Activated CD8-positive, alpha-beta memory T cell treated with anti-CD3 and anti-CD28 coated beads, Interleukin-2, amount 10 ng/mL, durations not matched to agents 7 days and 5 days (primary cell): ENCODE data around the gene SLC19A3. TPM values are rescaled to one million over a fixed set of nuclear protein-coding genes. Genes with fewer than 3 reads are reported as not detected.
"Not testable (repeated sequence)": the region's sequence is repeated elsewhere in the genome, so short reads cannot be mapped to it uniquely, and the experiment has no call there.

ENCODE experiments used
- ATAC-seq: fragments of 150-1000 bp; cut with Tn5 transposase; one replicate; pipeline ENCODE4 v1.10.0; 2021; ENCODE audit warnings: moderate library complexity
- CTCF ChIA-PET: fragments of 350-600 bp; sonication (Branson Sonifier 250); formaldehyde crosslinking; loops from one replicate; lab custom pipeline; 2021; ENCODE audit warnings: antibody characterized with exemption; lab: Charles Lee
- DNase-seq: peaks from one replicate; pipeline ENCODE4 v3.0.0-alpha.2; 2020
- H3K27ac Mint-ChIP-seq: one replicate; pipeline ENCODE4 v1.8.0; 2021; ENCODE audit warnings: mild to moderate bottlenecking, mixed read lengths
- H3K27me3 Mint-ChIP-seq: one replicate; pipeline ENCODE4 v1.8.0; 2021; ENCODE audit warnings: mixed read lengths
- H3K36me3 Mint-ChIP-seq: one replicate; pipeline ENCODE4 v1.8.0; 2021; ENCODE audit warnings: mild to moderate bottlenecking, mixed read lengths
- H3K4me1 Mint-ChIP-seq: one replicate; pipeline ENCODE4 v1.8.0; 2021; ENCODE audit warnings: mixed read lengths
- H3K4me3 Mint-ChIP-seq: one replicate; pipeline ENCODE4 v1.8.0; 2021; ENCODE audit warnings: mild to moderate bottlenecking, moderate library complexity, mixed read lengths
- H3K9me3 Mint-ChIP-seq: one replicate; pipeline ENCODE4 v1.8.0; 2022; ENCODE audit warnings: low read depth, mixed read lengths
- total RNA-seq, 2 experiments: library from RNA; stranded (reverse); gene quantifications; one replicate each; pipeline ENCODE4 v1.2.3, GENCODE V29; 2021

Gene SLC19A3
- total RNA-seq, 2 experiments from 2014 or later = not detected

GRCh38 chr2:227677928-227678327 lies 39.9 kb downstream of the SLC19A3 start:
- H3K36me3 Mint-ChIP-seq = no peaks in the 10 kb centered on the region
- CTCF ChIA-PET = no interaction called here
- DNase-seq (no peak), ATAC-seq (no peak)
- H3K9me3 Mint-ChIP-seq = no peaks in the 10 kb centered on the region
- H3K27me3 Mint-ChIP-seq = no peaks in the 10 kb centered on the region
- no peak overlapping the region for H3K27ac Mint-ChIP-seq
- H3K4me1 Mint-ChIP-seq = no peaks in the 10 kb centered on the region
- H3K4me3 Mint-ChIP-seq = no peak overlapping the region

- H3K4me3 Mint-ChIP-seq = no peak overlapping the region
- no peaks in the 10 kb centered on the region for H3K36me3 Mint-ChIP-seq
- ATAC-seq (no peak), DNase-seq (no peak)
- peaks cover 9% of the 10 kb centered on the region for H3K27me3 Mint-ChIP-seq
- CTCF ChIA-PET = no interaction called here
- H3K27ac Mint-ChIP-seq = no peak overlapping the region
- no peaks in the 10 kb centered on the region for H3K4me1 Mint-ChIP-seq
- H3K9me3 Mint-ChIP-seq = no peaks in the 10 kb centered on the region
Measured at GRCh38 chr2:227674485-227674884, 43.3 kb downstream of the SLC19A3 start.

GRCh38 chr2:227673620-227674019 lies 44.2 kb downstream of the SLC19A3 start:
- CTCF ChIA-PET, H3K27ac Mint-ChIP-seq, H3K27me3 Mint-ChIP-seq, H3K4me3 Mint-ChIP-seq, H3K4me1 Mint-ChIP-seq, ATAC-seq, H3K36me3 Mint-ChIP-seq, H3K9me3 Mint-ChIP-seq, DNase-seq: not testable (repeated sequence)

GRCh38 chr2:227671170-227671905 lies 46.5 kb downstream of the SLC19A3 start:
- no peak for DNase-seq
- H3K27me3 Mint-ChIP-seq = peaks cover 9% of the 10 kb centered on the region
- H3K9me3 Mint-ChIP-seq = no peaks in the 10 kb centered on the region
- H3K4me3 Mint-ChIP-seq = no peak overlapping the region
- ATAC-seq = no peak
- H3K36me3 Mint-ChIP-seq = no peaks in the 10 kb centered on the region
- no peak overlapping the region for H3K27ac Mint-ChIP-seq
- no peaks in the 10 kb centered on the region for H3K4me1 Mint-ChIP-seq
- CTCF ChIA-PET = interaction anchor here (1.2 kb wide), 1 partner anchor 13 kb away, joined by 4 read pairs; no protein-coding TSS in a partner anchor

- CTCF ChIA-PET = interaction anchor here (1.0 kb wide), 1 partner anchor 9 kb away, joined by 3 read pairs; no protein-coding TSS in a partner anchor
Measured at GRCh38 chr2:227666631-227667170, 51.1 kb downstream of the SLC19A3 start, which contains the start of gene SCYGR5. Gene SCYGR5 (plus strand): TSS chr2:227666804. CDS start chr2:227666804, 0 bp downstream.

GRCh38 chr2:227665189-227665940 lies 52.5 kb downstream of the SLC19A3 start:
- no peak for DNase-seq
- no peak overlapping the region for H3K4me3 Mint-ChIP-seq
- H3K4me1 Mint-ChIP-seq = no peaks in the 10 kb centered on the region
- H3K9me3 Mint-ChIP-seq = no peaks in the 10 kb centered on the region
- CTCF ChIA-PET = no interaction called here
- peaks cover 9% of the 10 kb centered on the region for H3K27me3 Mint-ChIP-seq
- no peaks in the 10 kb centered on the region for H3K36me3 Mint-ChIP-seq
- no peak for ATAC-seq
- no peak overlapping the region for H3K27ac Mint-ChIP-seq

More at GRCh38 chr2:227666631-227667170, 51.1 kb downstream of the SLC19A3 start, which contains the start of gene SCYGR5:
- ATAC-seq, H3K4me1 Mint-ChIP-seq, H3K4me3 Mint-ChIP-seq, H3K9me3 Mint-ChIP-seq, H3K36me3 Mint-ChIP-seq, DNase-seq, H3K27ac Mint-ChIP-seq: not testable (repeated sequence)
- peaks cover 13% of the 10 kb centered on the region for H3K27me3 Mint-ChIP-seq

- Mint-ChIP-seq H3K27me3 (peaks cover 12% of the 10 kb centered on the region), H3K4me1 (no peaks in the 10 kb centered on the region), H3K36me3 (no peaks in the 10 kb centered on the region), H3K27ac (no peak overlapping the region), H3K9me3 (no peaks in the 10 kb centered on the region), H3K4me3 (no peak overlapping the region)
- DNase-seq = no peak
- no peak for ATAC-seq
- CTCF ChIA-PET = no interaction called here
Measured at GRCh38 chr2:227661827-227662226, 56.0 kb downstream of the SLC19A3 start.

GRCh38 chr2:227661025-227661649 lies 56.7 kb downstream of the SLC19A3 start:
- H3K27me3 Mint-ChIP-seq = peaks cover 12% of the 10 kb centered on the region
- H3K36me3 Mint-ChIP-seq = no peaks in the 10 kb centered on the region
- H3K4me1 Mint-ChIP-seq = no peaks in the 10 kb centered on the region
- no peak overlapping the region for H3K4me3 Mint-ChIP-seq
- ATAC-seq (no peak), DNase-seq (no peak)
- no peak overlapping the region for H3K27ac Mint-ChIP-seq
- CTCF ChIA-PET = interaction anchor here (0.6 to 1.6 kb wide), 2 partner anchors 105 to 108 kb away, joined by 3 to 5 read pairs; no protein-coding TSS in a partner anchor
- H3K9me3 Mint-ChIP-seq = no peaks in the 10 kb centered on the region

GRCh38 chr2:227657199-227657845 lies 60.5 kb downstream of the SLC19A3 start:
- no peaks in the 10 kb centered on the region for H3K4me1 Mint-ChIP-seq
- no peak overlapping the region for H3K4me3 Mint-ChIP-seq
- peaks cover 25% of the 10 kb centered on the region for H3K27me3 Mint-ChIP-seq
- CTCF ChIA-PET = interaction anchor here (0.9 to 2.9 kb wide), 12 partner anchors 9 to 418 kb away, joined by 3 to 28 read pairs (median 4); partner anchors contain the start of gene SCYGR5
- no peaks in the 10 kb centered on the region for H3K36me3 Mint-ChIP-seq
- ATAC-seq = no peak
- H3K27ac Mint-ChIP-seq = no peak overlapping the region
- no peaks in the 10 kb centered on the region for H3K9me3 Mint-ChIP-seq
- no peak for DNase-seq

GRCh38 chr2:227655454-227655853 lies 62.4 kb downstream of the SLC19A3 start:
- CTCF ChIA-PET = no interaction called here
- H3K4me1 Mint-ChIP-seq = no peaks in the 10 kb centered on the region
- H3K36me3 Mint-ChIP-seq = no peaks in the 10 kb centered on the region
- no peak for ATAC-seq
- no peak overlapping the region for H3K4me3 Mint-ChIP-seq
- DNase-seq = no peak
- H3K27ac Mint-ChIP-seq = no peak overlapping the region
- peaks cover 22% of the 10 kb centered on the region for H3K27me3 Mint-ChIP-seq
- no peaks in the 10 kb centered on the region for H3K9me3 Mint-ChIP-seq

- Mint-ChIP-seq H3K36me3 (no peaks in the 10 kb centered on the region), H3K9me3 (no peaks in the 10 kb centered on the region), H3K4me3 (no peak overlapping the region), H3K27ac (no peak overlapping the region), H3K27me3 (peaks cover 25% of the 10 kb centered on the region), H3K4me1 (no peaks in the 10 kb centered on the region)
- DNase-seq = no peak
- ATAC-seq = no peak
- CTCF ChIA-PET = no interaction called here
Measured at GRCh38 chr2:227654426-227654825, 63.4 kb downstream of the SLC19A3 start.

- peaks cover 29% of the 10 kb centered on the region for H3K27me3 Mint-ChIP-seq
Measured at GRCh38 chr2:227653419-227653818, 64.4 kb downstream of the SLC19A3 start.

More at GRCh38 chr2:227653419-227653818, 64.4 kb downstream of the SLC19A3 start:
- Mint-ChIP-seq H3K4me3 (no peak overlapping the region), H3K36me3 (no peaks in the 10 kb centered on the region), H3K9me3 (no peaks in the 10 kb centered on the region), H3K27ac (no peak overlapping the region), H3K4me1 (no peaks in the 10 kb centered on the region)
- no peak for ATAC-seq
- CTCF ChIA-PET = no interaction called here
- DNase-seq = no peak
